GM12878 (cell line): ENCODE measurements around the gene HEXIM2. TPM values are rescaled to one million over a fixed set of nuclear protein-coding genes. Genes with fewer than 3 reads are reported as not detected.

Experiments used
- CREM ChIP-seq: IDR thresholded peaks from 2 replicates; pipeline ENCODE4 v1.6.1; 2014; ENCODE audit warnings: antibody characterized with exemption, low read depth
- EGR1 ChIP-seq, 2 experiments: IDR thresholded peaks; 1 replicate in 1 of 2; 2 replicates in 1 of 2; pipeline ENCODE4 v1.6.1; 2011 to 2012; ENCODE audit warnings: low read depth in 2 of 2, low read length in 2 of 2, borderline replicate concordance in 1 of 2, mild to moderate bottlenecking in 1 of 2, moderate library complexity in 1 of 2
- ESRRA ChIP-seq: IDR thresholded peaks from 2 replicates; pipeline ENCODE4 v1.6.1; 2012; ENCODE audit warnings: mild to moderate bottlenecking, low read length, improper control_type of control experiment
- HDAC6 ChIP-seq: fragments of 200-600 bp; sonication (generic); IDR thresholded peaks from one replicate; pipeline ENCODE4 v1.8.0; 2017; ENCODE audit warnings: antibody characterized with exemption; ENCODE audit not compliant: unreplicated experiment
- IKZF1 ChIP-seq: fragments of 450-650 bp; conservative IDR thresholded peaks from 2 replicates; pipeline ENCODE4 v1.6.1; 2017; ENCODE audit warnings: antibody characterized with exemption, mild to moderate bottlenecking
- JUNB ChIP-seq: IDR thresholded peaks from 2 replicates; pipeline ENCODE4 v1.6.1; 2016; ENCODE audit warnings: antibody characterized with exemption, mild to moderate bottlenecking
- MEF2A ChIP-seq: IDR thresholded peaks from 2 replicates; pipeline ENCODE4 v1.6.1; 2011; ENCODE audit warnings: low read depth, mild to moderate bottlenecking, low read length, moderate library complexity; ENCODE audit not compliant: insufficient read depth
- MTA2 ChIP-seq: fragments of 450-650 bp; IDR thresholded peaks from 2 replicates; pipeline ENCODE4 v1.6.1; 2016; ENCODE audit warnings: low read depth, mild to moderate bottlenecking, moderate library complexity
- NFYB ChIP-seq: IDR thresholded peaks from 2 replicates; pipeline ENCODE4 v1.6.1; 2011; ENCODE audit warnings: low read depth, mild to moderate bottlenecking, low read length, improper control_type of control experiment, moderate library complexity; ENCODE audit not compliant: insufficient read depth
- PAX8 ChIP-seq: fragments of 450-650 bp; IDR thresholded peaks from 2 replicates; pipeline ENCODE4 v1.6.1; 2017; ENCODE audit warnings: mild to moderate bottlenecking, moderate library complexity
- RB1 ChIP-seq: fragments of 450-650 bp; formaldehyde crosslinking; IDR thresholded peaks from 2 replicates; pipeline ENCODE4 v1.6.1; 2017; ENCODE audit warnings: mild to moderate bottlenecking, borderline replicate concordance
- SIN3A ChIP-seq: IDR thresholded peaks from 2 replicates; pipeline ENCODE4 v1.6.1; 2012; ENCODE audit warnings: low read depth, low read length, improper control_type of control experiment
- YBX1 ChIP-seq: fragments of 450-650 bp; IDR thresholded peaks from 2 replicates; pipeline ENCODE4 v1.6.1; 2016; ENCODE audit warnings: antibody characterized with exemption
- ZNF217 ChIP-seq: fragments of 450-650 bp; IDR thresholded peaks from 2 replicates; pipeline ENCODE4 v1.6.1; 2017; ENCODE audit warnings: antibody characterized with exemption, mild to moderate bottlenecking
- polyA plus RNA-seq, 11 experiments: library from polyadenylated mRNA; depleted of rRNA in 4 of 11; unstranded in 6 of 11; stranded (reverse) in 5 of 11; fragments of >200 nt; fragmentation: Nextera tagmentation in 4 of 11; fragmentation: Illumina TruSeq in 1 of 11; extraction: Ambion mirVana in 4 of 11; extraction: Trizol in 1 of 11; gene quantifications; 1 replicate in 1 of 11; 2 replicates in 10 of 11; pipeline versions ENCODE4 v1.2.1 to v1.2.3, GENCODE V29; 2011 to 2016; ENCODE audit warnings: inconsistent platforms in 2 of 11, missing spikeins in 2 of 11, low read depth in 1 of 11
- total RNA-seq, 4 experiments: library from RNA; depleted of rRNA in 3 of 4; stranded (reverse); fragments of >200 nt in 3 of 4; fragmentation: Illumina TruSeq in 1 of 4; extraction: Trizol in 1 of 4; gene quantifications; 2 replicates each; pipeline versions ENCODE4 v1.2.1 to v1.2.3, GENCODE V29; 2013 to 2021
- TF ChIP-seq, protein P1 (sequence below): fragments of 450-650 bp; IDR thresholded peaks from 2 replicates; pipeline ENCODE4 v1.6.1; 2016; ENCODE audit warnings: mild to moderate bottlenecking
- TF ChIP-seq, protein P2 (sequence below): fragments of 450-650 bp; IDR thresholded peaks from 2 replicates; pipeline ENCODE4 v1.6.1; 2017; ENCODE audit warnings: low read depth, mild to moderate bottlenecking, moderate library complexity
- TF ChIP-seq, protein P3 (sequence below): fragments of 450-650 bp; formaldehyde crosslinking; IDR thresholded peaks from 2 replicates; pipeline ENCODE4 v1.5.0; 2022; ENCODE audit warnings: mild to moderate bottlenecking, missing genetic modification characterization
- TF ChIP-seq, protein P4 (sequence below): fragments of 450-650 bp; IDR thresholded peaks from 2 replicates; pipeline ENCODE4 v1.6.1; 2014; ENCODE audit warnings: mild to moderate bottlenecking
- TF ChIP-seq, protein P5 (sequence below), 3 experiments: IDR thresholded peaks in 2 of 3; conservative IDR thresholded peaks in 1 of 3; 2 replicates each; pipeline ENCODE4 v1.5.1; 2011; ENCODE audit warnings: low read depth in 3 of 3, low read length in 3 of 3, mild to moderate bottlenecking in 3 of 3, control low read depth in 2 of 3, moderate library complexity in 2 of 3, inconsistent platforms in 1 of 3, mixed read lengths in 1 of 3; ENCODE audit not compliant: control insufficient read depth in 2 of 3, insufficient read depth in 1 of 3; ENCODE audit errors: extremely low read depth in 1 of 3

HEXIM2 gene
- total and polyA plus RNA-seq, 10 of the 15 experiments (the other 5 are each of a cell fraction or from before 2014, with no cell fraction given) = 0.10 to 10.3 (median 6.4) TPM

DNA sequence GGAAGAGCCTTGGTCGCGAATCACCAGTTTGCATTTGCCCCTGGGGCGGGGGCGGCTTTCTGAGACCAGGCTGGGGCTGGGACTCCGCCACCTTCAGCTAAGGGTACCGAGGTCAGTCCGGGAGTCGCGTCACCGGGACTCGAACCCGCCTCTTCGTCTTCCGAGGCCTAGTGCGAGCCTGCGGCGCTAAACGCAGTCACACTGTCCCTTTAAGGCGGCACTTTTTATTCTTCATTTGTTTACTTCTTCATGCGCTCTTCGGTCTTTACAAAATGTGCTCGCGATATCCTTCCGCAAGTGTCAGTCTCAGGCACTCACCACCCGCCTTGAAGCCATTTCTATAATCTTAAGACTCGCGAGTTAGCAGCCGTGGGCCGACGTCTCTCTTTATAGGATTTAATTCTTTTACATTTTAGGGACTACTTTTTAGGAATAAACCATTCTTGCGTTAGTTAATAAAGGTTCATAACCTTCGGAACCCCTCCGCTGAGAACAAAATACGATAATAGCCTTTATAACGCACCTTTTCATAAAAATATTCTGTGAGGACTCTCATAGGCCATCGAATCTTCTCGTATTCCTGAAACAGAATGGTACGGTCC lies 14.0 kb upstream of the HEXIM2 start (continued):
- TF ChIP-seq IKZF1 = no peak
- TF ChIP-seq, protein P1, sequence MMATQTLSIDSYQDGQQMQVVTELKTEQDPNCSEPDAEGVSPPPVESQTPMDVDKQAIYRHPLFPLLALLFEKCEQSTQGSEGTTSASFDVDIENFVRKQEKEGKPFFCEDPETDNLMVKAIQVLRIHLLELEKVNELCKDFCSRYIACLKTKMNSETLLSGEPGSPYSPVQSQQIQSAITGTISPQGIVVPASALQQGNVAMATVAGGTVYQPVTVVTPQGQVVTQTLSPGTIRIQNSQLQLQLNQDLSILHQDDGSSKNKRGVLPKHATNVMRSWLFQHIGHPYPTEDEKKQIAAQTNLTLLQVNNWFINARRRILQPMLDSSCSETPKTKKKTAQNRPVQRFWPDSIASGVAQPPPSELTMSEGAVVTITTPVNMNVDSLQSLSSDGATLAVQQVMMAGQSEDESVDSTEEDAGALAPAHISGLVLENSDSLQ = peak; percentile 86
- peak; percentile 70 for TF ChIP-seq CREM
- TF ChIP-seq RB1 = peak; percentile 95; the same call in 1 of the 2 replicates
- no peak; the same call in 1 of the 2 replicates for TF ChIP-seq SIN3A
- TF ChIP-seq MTA2 = peak; percentile 47; the same call in 1 of the 2 replicates
- TF ChIP-seq PAX8 = no peak
- TF ChIP-seq HDAC6 = no peak
- no peak for TF ChIP-seq NFYB
- no peak for TF ChIP-seq MEF2A
- TF ChIP-seq, protein P2, sequence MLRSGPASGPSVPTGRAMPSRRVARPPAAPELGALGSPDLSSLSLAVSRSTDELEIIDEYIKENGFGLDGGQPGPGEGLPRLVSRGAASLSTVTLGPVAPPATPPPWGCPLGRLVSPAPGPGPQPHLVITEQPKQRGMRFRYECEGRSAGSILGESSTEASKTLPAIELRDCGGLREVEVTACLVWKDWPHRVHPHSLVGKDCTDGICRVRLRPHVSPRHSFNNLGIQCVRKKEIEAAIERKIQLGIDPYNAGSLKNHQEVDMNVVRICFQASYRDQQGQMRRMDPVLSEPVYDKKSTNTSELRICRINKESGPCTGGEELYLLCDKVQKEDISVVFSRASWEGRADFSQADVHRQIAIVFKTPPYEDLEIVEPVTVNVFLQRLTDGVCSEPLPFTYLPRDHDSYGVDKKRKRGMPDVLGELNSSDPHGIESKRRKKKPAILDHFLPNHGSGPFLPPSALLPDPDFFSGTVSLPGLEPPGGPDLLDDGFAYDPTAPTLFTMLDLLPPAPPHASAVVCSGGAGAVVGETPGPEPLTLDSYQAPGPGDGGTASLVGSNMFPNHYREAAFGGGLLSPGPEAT = peak; percentile 98
- TF ChIP-seq, protein P3, sequence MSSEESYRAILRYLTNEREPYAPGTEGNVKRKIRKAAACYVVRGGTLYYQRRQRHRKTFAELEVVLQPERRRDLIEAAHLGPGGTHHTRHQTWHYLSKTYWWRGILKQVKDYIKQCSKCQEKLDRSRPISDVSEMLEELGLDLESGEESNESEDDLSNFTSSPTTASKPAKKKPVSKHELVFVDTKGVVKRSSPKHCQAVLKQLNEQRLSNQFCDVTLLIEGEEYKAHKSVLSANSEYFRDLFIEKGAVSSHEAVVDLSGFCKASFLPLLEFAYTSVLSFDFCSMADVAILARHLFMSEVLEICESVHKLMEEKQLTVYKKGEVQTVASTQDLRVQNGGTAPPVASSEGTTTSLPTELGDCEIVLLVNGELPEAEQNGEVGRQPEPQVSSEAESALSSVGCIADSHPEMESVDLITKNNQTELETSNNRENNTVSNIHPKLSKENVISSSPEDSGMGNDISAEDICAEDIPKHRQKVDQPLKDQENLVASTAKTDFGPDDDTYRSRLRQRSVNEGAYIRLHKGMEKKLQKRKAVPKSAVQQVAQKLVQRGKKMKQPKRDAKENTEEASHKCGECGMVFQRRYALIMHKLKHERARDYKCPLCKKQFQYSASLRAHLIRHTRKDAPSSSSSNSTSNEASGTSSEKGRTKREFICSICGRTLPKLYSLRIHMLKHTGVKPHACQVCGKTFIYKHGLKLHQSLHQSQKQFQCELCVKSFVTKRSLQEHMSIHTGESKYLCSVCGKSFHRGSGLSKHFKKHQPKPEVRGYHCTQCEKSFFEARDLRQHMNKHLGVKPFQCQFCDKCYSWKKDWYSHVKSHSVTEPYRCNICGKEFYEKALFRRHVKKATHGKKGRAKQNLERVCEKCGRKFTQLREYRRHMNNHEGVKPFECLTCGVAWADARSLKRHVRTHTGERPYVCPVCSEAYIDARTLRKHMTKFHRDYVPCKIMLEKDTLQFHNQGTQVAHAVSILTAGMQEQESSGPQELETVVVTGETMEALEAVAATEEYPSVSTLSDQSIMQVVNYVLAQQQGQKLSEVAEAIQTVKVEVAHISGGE (CRISPR knock-in tag) = no peak
- TF ChIP-seq EGR1 (IDR thresholded peaks at IDR 0.05; ENCODE audit: borderline replicate concordance in 1 of 2, low read depth in 2 of 2, low read length in 2 of 2) = no peak
- TF ChIP-seq JUNB = no peak
- TF ChIP-seq, protein P4, sequence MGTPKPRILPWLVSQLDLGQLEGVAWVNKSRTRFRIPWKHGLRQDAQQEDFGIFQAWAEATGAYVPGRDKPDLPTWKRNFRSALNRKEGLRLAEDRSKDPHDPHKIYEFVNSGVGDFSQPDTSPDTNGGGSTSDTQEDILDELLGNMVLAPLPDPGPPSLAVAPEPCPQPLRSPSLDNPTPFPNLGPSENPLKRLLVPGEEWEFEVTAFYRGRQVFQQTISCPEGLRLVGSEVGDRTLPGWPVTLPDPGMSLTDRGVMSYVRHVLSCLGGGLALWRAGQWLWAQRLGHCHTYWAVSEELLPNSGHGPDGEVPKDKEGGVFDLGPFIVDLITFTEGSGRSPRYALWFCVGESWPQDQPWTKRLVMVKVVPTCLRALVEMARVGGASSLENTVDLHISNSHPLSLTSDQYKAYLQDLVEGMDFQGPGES = no peak
- TF ChIP-seq, protein P5, sequence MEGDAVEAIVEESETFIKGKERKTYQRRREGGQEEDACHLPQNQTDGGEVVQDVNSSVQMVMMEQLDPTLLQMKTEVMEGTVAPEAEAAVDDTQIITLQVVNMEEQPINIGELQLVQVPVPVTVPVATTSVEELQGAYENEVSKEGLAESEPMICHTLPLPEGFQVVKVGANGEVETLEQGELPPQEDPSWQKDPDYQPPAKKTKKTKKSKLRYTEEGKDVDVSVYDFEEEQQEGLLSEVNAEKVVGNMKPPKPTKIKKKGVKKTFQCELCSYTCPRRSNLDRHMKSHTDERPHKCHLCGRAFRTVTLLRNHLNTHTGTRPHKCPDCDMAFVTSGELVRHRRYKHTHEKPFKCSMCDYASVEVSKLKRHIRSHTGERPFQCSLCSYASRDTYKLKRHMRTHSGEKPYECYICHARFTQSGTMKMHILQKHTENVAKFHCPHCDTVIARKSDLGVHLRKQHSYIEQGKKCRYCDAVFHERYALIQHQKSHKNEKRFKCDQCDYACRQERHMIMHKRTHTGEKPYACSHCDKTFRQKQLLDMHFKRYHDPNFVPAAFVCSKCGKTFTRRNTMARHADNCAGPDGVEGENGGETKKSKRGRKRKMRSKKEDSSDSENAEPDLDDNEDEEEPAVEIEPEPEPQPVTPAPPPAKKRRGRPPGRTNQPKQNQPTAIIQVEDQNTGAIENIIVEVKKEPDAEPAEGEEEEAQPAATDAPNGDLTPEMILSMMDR (IDR thresholded peaks at IDR 0.05 in 2 of 3, conservative IDR thresholded peaks at IDR 0.05 in 1 of 3; ENCODE audit: control insufficient read depth in 2 of 3, extremely low read depth in 1 of 3, insufficient read depth in 1 of 3, low read depth in 3 of 3, low read length in 3 of 3) = no peak
- no peak for TF ChIP-seq ZNF217
- no peak for TF ChIP-seq ESRRA
- TF ChIP-seq YBX1 = no peak
